MCF 10A (cell line): ENCODE measurements around the gene ERC2. TPM values are rescaled to one million over a fixed set of nuclear protein-coding genes. Genes with fewer than 3 reads are reported as not detected.

ENCODE experiments used
- BruUV-seq: library from RNA; stranded (reverse); fragments of 400-500 nt; replicated peaks from 2 replicates; lab custom pipeline; 2021; lab: Mats Ljungman, UMichigan
- CTCF ChIA-PET: fragments of 300-600 bp; sonication (Branson Sonifier 250); formaldehyde crosslinking; extraction: SDS; loops from one replicate; lab custom pipeline; 2021; ENCODE audit warnings: antibody characterized with exemption, inconsistent platforms; lab: Yijun Ruan, JAX
- POLR2A ChIA-PET: fragments of 300-600, 350-650 bp; sonication (Branson Sonifier 250); formaldehyde crosslinking; extraction: SDS; loops from one replicate; lab custom pipeline; 2020; ENCODE audit warnings: antibody characterized with exemption, inconsistent platforms; lab: Yijun Ruan, JAX
- DNase-seq: peaks from one replicate; pipeline ENCODE4 v3.0.0-alpha.2; 2018; ENCODE audit not compliant: unreplicated experiment
- H3K27ac Mint-ChIP-seq: one replicate; pipeline ENCODE4 v1.8.0; 2022; ENCODE audit warnings: mild to moderate bottlenecking, low read depth, mixed read lengths; ENCODE audit not compliant: unreplicated experiment
- H3K27me3 Mint-ChIP-seq: one replicate; pipeline ENCODE4 v1.8.0; 2022; ENCODE audit warnings: mixed read lengths; ENCODE audit not compliant: insufficient read depth, unreplicated experiment
- H3K36me3 Mint-ChIP-seq: one replicate; pipeline ENCODE4 v1.8.0; 2022; ENCODE audit warnings: mild to moderate bottlenecking, moderate library complexity, mixed read lengths; ENCODE audit not compliant: insufficient read depth, unreplicated experiment
- H3K4me1 Mint-ChIP-seq: one replicate; pipeline ENCODE4 v1.8.0; 2022; ENCODE audit warnings: mixed read lengths; ENCODE audit not compliant: insufficient read depth, unreplicated experiment
- H3K4me3 Mint-ChIP-seq: one replicate; pipeline ENCODE4 v1.8.0; 2022; ENCODE audit warnings: mild to moderate bottlenecking, moderate library complexity, mixed read lengths; ENCODE audit not compliant: unreplicated experiment
- H3K9me3 Mint-ChIP-seq: one replicate; pipeline ENCODE4 v1.8.0; 2022; ENCODE audit warnings: mixed read lengths; ENCODE audit not compliant: unreplicated experiment
- CTCF ChIP-seq: fragments of 200-600 bp; IDR thresholded peaks from one replicate; pipeline ENCODE4 v1.8.0; 2022; ENCODE audit warnings: antibody characterized with exemption, mild to moderate bottlenecking; ENCODE audit not compliant: unreplicated experiment
- intact Hi-C: fragments of 100-400 bp; cut with micrococcal nuclease; formaldehyde crosslinking; loops from 2 replicates; pipeline ENCODE4 v1.14.1; 2022
- total RNA-seq: library from RNA; stranded (reverse); gene quantifications from 2 replicates; pipeline ENCODE4 v1.2.3, GENCODE V29; 2022

Gene ERC2
- total RNA-seq, 1 experiment from 2014 or later = 0.42 TPM

GRCh38 chr3:55501905-55502304 lies 966.4 kb downstream of the ERC2 start:
- POLR2A ChIA-PET = interaction anchor here (0.6 kb wide), 1 partner anchor 314 kb away, joined by 3 read pairs; no protein-coding TSS in a partner anchor
- no peak for TF ChIP-seq CTCF
- no peak for DNase-seq
- Mint-ChIP-seq H3K27ac (no peak overlapping the region), H3K36me3 (no peaks in the 10 kb centered on the region), H3K9me3 (no peaks in the 10 kb centered on the region), H3K27me3 (no peaks in the 10 kb centered on the region), H3K4me3 (no peak overlapping the region), H3K4me1 (no peaks in the 10 kb centered on the region)
- no TSS peak for BruUV-seq
- CTCF ChIA-PET = interaction anchor here (0.5 to 1.4 kb wide), 3 partner anchors 9 to 1134 kb away, joined by 3 to 4 read pairs (median 3); no protein-coding TSS in a partner anchor
- intact Hi-C loops = no loop called here

GRCh38 chr3:55500555-55501330 lies 967.5 kb downstream of the ERC2 start:
- POLR2A ChIA-PET = interaction anchor here (1.1 kb wide), 1 partner anchor 14 kb away, joined by 6 read pairs; no protein-coding TSS in a partner anchor
- CTCF ChIA-PET = interaction anchor here (0.5 to 0.8 kb wide), 4 partner anchors 296 to 646 kb away, joined by 3 read pairs; no protein-coding TSS in a partner anchor

GRCh38 chr3:55498520-55498919 lies 969.7 kb downstream of the ERC2 start:
- CTCF ChIA-PET = interaction anchor here (0.6 kb wide), 2 partner anchors 22 to 169 kb away, joined by 3 read pairs; no protein-coding TSS in a partner anchor
- no peaks in the 10 kb centered on the region for H3K27me3 Mint-ChIP-seq
- H3K4me3 Mint-ChIP-seq = no peak overlapping the region
- H3K27ac Mint-ChIP-seq = no peak overlapping the region
- intact Hi-C loops = no loop called here
- H3K4me1 Mint-ChIP-seq = peaks cover 6% of the 10 kb centered on the region
- no peak for DNase-seq
- POLR2A ChIA-PET = interaction anchor here (0.6 kb wide), 1 partner anchor 12 kb away, joined by 4 read pairs; no protein-coding TSS in a partner anchor
- no TSS peak for BruUV-seq
- H3K9me3 Mint-ChIP-seq = no peaks in the 10 kb centered on the region
- TF ChIP-seq CTCF = no peak
- H3K36me3 Mint-ChIP-seq = no peaks in the 10 kb centered on the region

More at GRCh38 chr3:55500555-55501330, 967.5 kb downstream of the ERC2 start:
- no peaks in the 10 kb centered on the region for H3K27me3 Mint-ChIP-seq
- H3K36me3 Mint-ChIP-seq = no peaks in the 10 kb centered on the region
- no peaks in the 10 kb centered on the region for H3K4me1 Mint-ChIP-seq
- no TSS peak for BruUV-seq
- DNase-seq = no peak
- TF ChIP-seq CTCF = no peak
- intact Hi-C loops = no loop called here
- H3K9me3 Mint-ChIP-seq = no peaks in the 10 kb centered on the region
- H3K4me3 Mint-ChIP-seq = no peak overlapping the region
- no peak overlapping the region for H3K27ac Mint-ChIP-seq

GRCh38 chr3:55497250-55497649 lies 971.0 kb downstream of the ERC2 start:
- TF ChIP-seq CTCF = no peak
- no peak for DNase-seq
- Mint-ChIP-seq H3K27ac (no peak overlapping the region), H3K4me3 (no peak overlapping the region), H3K9me3 (no peaks in the 10 kb centered on the region), H3K27me3 (no peaks in the 10 kb centered on the region), H3K36me3 (no peaks in the 10 kb centered on the region), H3K4me1 (peaks cover 6% of the 10 kb centered on the region)
- intact Hi-C loops = no loop called here
- no TSS peak for BruUV-seq
- POLR2A ChIA-PET = no interaction called here
- CTCF ChIA-PET = interaction anchor here (0.5 kb wide), 1 partner anchor 967 kb away, joined by 4 read pairs; no protein-coding TSS in a partner anchor
